Activated naive CD8-positive, alpha-beta T cell treated with anti-CD3 and anti-CD28 coated beads, Interleukin-2, amount 50 U/mL, for 24 hours (primary cell): ENCODE data around the gene DCDC2B.
"Not testable (repeated sequence)": the region's sequence is repeated elsewhere in the genome, so short reads cannot be mapped to it uniquely, and the experiment has no call there.

Experiments
- ATAC-seq: fragments of 150-1000 bp; cut with Tn5 transposase; one replicate; pipeline ENCODE4 v1.10.0; 2021
- DNase-seq: peaks from one replicate; pipeline ENCODE4 v3.0.0; 2021
- H3K27ac Mint-ChIP-seq: one replicate; pipeline ENCODE4 v1.8.0; 2021; ENCODE audit warnings: mild to moderate bottlenecking, mixed read lengths
- H3K27me3 Mint-ChIP-seq: one replicate; pipeline ENCODE4 v1.8.0; 2021; ENCODE audit warnings: mixed read lengths
- H3K36me3 Mint-ChIP-seq: one replicate; pipeline ENCODE4 v1.8.0; 2021; ENCODE audit warnings: low read depth, mixed read lengths
- H3K4me1 Mint-ChIP-seq: one replicate; pipeline ENCODE4 v1.8.0; 2021; ENCODE audit warnings: mixed read lengths
- H3K4me3 Mint-ChIP-seq: one replicate; pipeline ENCODE4 v1.8.0; 2021; ENCODE audit warnings: mild to moderate bottlenecking, moderate library complexity, mixed read lengths
- H3K9me3 Mint-ChIP-seq: one replicate; pipeline ENCODE4 v1.8.0; 2021; ENCODE audit warnings: mixed read lengths

Gene DCDC2B

GRCh38 chr1:32250893-32251716 is 42.2 kb downstream of the DCDC2B start, which contains the start of gene LCK:
Gene LCK, plus strand, starts transcription at chr1:32251265. Its CDS starts 23,065 bp downstream, at chr1:32274330.
- H3K27me3 Mint-ChIP-seq, result no peaks in the 10 kb centered on the region
- ATAC-seq (peak; percentile 45), DNase-seq (peak; percentile 83)
- H3K27ac Mint-ChIP-seq, result peak within 1 kb of the TSS; percentile 97
- H3K36me3 Mint-ChIP-seq, result peaks cover 27% of the 10 kb centered on the region
- H3K4me1 Mint-ChIP-seq, result peaks cover 81% of the 10 kb centered on the region
- H3K9me3 Mint-ChIP-seq, result no peaks in the 10 kb centered on the region
- peak within 1 kb of the TSS; percentile 92 for H3K4me3 Mint-ChIP-seq

- ATAC-seq (no peak), DNase-seq (no peak)
- Mint-ChIP-seq H3K27me3 (no peaks in the 10 kb centered on the region), H3K27ac (peak overlapping the region; percentile 85), H3K36me3 (peaks cover 42% of the 10 kb centered on the region), H3K4me1 (peaks cover 76% of the 10 kb centered on the region), H3K9me3 (no peaks in the 10 kb centered on the region), H3K4me3 (peak overlapping the region; percentile 92)
Observed at GRCh38 chr1:32255072-32256071, 46.5 kb downstream of the DCDC2B start.

- Mint-ChIP-seq H3K27ac (peak overlapping the region; percentile 91), H3K4me3 (peak overlapping the region; percentile 76), H3K9me3 (no peaks in the 10 kb centered on the region), H3K27me3 (no peaks in the 10 kb centered on the region), H3K36me3 (peaks cover 45% of the 10 kb centered on the region), H3K4me1 (peaks cover 71% of the 10 kb centered on the region)
- ATAC-seq (no peak), DNase-seq (no peak)
Observed at GRCh38 chr1:32256473-32257226, 47.8 kb downstream of the DCDC2B start.

- H3K27me3 Mint-ChIP-seq, result no peaks in the 10 kb centered on the region
- DNase-seq (no peak), ATAC-seq (no peak)
- peak overlapping the region; percentile 91 for H3K27ac Mint-ChIP-seq
- H3K9me3 Mint-ChIP-seq, result no peaks in the 10 kb centered on the region
- H3K4me1 Mint-ChIP-seq, result peaks cover 67% of the 10 kb centered on the region
- H3K36me3 Mint-ChIP-seq, result peaks cover 42% of the 10 kb centered on the region
- H3K4me3 Mint-ChIP-seq, result peak overlapping the region; percentile 76
Observed at GRCh38 chr1:32257227-32257508, 48.3 kb downstream of the DCDC2B start.

- not testable (repeated sequence) for H3K27me3 Mint-ChIP-seq, DNase-seq, H3K4me3 Mint-ChIP-seq, H3K9me3 Mint-ChIP-seq, ATAC-seq
- Mint-ChIP-seq H3K36me3 (peaks cover 21% of the 10 kb centered on the region), H3K4me1 (peaks cover 56% of the 10 kb centered on the region), H3K27ac (peak overlapping the region; percentile 67)
Observed at GRCh38 chr1:32263236-32263593, 54.3 kb downstream of the DCDC2B start.

- Mint-ChIP-seq H3K9me3 (no peaks in the 10 kb centered on the region), H3K4me3 (peak overlapping the region; percentile 29), H3K4me1 (peaks cover 54% of the 10 kb centered on the region), H3K36me3 (peaks cover 21% of the 10 kb centered on the region), H3K27ac (peak overlapping the region; percentile 77), H3K27me3 (no peaks in the 10 kb centered on the region)
- DNase-seq (no peak), ATAC-seq (peak; percentile 76)
Observed at GRCh38 chr1:32263744-32264143, 54.9 kb downstream of the DCDC2B start.
